Measurements from ENCODE around the gene DSE. TPM values are rescaled to one million over a fixed set of nuclear protein-coding genes. Genes with fewer than 3 reads are reported as not detected.

Gene DSE
- total RNA-seq, 4 donors from 2014 or later: 3.8 to 16.7 (median 9.2) TPM

DNA sequence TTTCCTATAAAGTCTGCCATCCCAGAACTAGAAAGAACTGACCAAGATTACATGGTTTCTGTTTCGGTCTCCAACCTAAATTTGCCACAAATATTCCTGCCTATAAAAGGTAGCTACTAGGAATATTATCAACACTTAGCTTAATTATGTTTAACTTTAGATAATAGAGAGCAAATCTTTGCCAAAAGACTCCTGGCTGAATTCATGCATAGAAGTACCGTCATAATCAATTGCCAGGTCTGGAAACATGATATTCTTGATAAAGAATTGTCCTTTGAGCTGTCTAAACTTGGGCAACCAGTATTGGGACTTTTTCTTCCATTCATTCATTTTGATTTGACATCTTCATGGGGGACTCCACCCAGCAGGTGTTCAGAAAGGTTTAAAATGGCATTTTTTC, 112.9 kb downstream of the DSE start:
- in situ Hi-C loops (cut with MboI; ENCODE audit: low pct_ligation_motif_present in 1 of 4, low pct_unique_long_range_greater_than_20kb in 1 of 4, low sequenced_read_pairs in 3 of 4) (no loop called here), intact Hi-C loops (cut with DNase I; ENCODE audit: low total_unique reads) (no loop called here)
- no peaks in the 10 kb centered on the region for H3K4me1 ChIP-seq
- no peak overlapping the region for H3K4me3 ChIP-seq
- H3K27me3 ChIP-seq: no peaks in the 10 kb centered on the region
- no peaks in the 10 kb centered on the region for H3K36me3 ChIP-seq
- no peaks in the 10 kb centered on the region for H3K9me3 ChIP-seq
- no peak overlapping the region for H3K27ac ChIP-seq
- no peak for DNase-seq
- 49 to 83% methylated on average over 1 to 2 of the region's 2 CpGs for WGBS, 2 donors (ENCODE audit: low coverage in 1 of 2)
- no peak for TF ChIP-seq POLR2AphosphoS5 (IDR thresholded peaks at IDR 0.05)
- TF ChIP-seq EP300 (IDR thresholded peaks at IDR 0.05; ENCODE audit: low read depth): no peak
- TF ChIP-seq, protein P1, sequence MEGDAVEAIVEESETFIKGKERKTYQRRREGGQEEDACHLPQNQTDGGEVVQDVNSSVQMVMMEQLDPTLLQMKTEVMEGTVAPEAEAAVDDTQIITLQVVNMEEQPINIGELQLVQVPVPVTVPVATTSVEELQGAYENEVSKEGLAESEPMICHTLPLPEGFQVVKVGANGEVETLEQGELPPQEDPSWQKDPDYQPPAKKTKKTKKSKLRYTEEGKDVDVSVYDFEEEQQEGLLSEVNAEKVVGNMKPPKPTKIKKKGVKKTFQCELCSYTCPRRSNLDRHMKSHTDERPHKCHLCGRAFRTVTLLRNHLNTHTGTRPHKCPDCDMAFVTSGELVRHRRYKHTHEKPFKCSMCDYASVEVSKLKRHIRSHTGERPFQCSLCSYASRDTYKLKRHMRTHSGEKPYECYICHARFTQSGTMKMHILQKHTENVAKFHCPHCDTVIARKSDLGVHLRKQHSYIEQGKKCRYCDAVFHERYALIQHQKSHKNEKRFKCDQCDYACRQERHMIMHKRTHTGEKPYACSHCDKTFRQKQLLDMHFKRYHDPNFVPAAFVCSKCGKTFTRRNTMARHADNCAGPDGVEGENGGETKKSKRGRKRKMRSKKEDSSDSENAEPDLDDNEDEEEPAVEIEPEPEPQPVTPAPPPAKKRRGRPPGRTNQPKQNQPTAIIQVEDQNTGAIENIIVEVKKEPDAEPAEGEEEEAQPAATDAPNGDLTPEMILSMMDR (IDR thresholded peaks at IDR 0.05): no peak
- no peak for TF ChIP-seq POLR2A (IDR thresholded peaks at IDR 0.05)

DNA sequence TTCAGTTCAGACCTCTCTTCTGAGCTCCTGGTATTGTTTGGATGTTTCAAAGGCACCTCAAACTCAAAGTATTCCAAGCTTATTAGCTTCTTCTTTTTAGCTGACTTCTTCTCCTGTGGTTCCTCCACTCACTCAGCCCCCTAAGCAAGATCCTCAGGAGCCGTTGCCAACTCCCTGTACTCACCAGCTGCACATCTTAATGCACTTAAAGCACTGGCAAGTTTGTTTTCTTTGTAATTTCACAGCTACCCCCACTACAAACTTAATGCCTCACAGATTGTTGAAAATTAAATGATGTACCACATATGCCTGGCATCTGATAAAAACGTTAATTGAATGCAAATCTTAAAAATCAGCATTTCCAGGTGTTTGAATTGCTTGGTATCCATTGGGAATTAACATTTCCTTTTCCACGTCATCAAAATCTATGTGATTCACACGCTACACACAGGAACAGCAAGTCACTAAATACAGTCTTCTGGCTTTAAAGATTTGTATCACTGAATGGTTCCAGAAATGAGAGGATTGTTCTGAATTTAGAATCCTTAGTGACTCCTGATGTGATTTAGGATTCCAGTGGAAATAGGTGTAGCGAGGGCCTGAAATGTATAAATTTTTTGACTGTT, 114.9 kb downstream of the DSE start:
- Histone ChIP-seq H3K4me3 (no peak overlapping the region), H3K9me3 (no peaks in the 10 kb centered on the region), H3K36me3 (no peaks in the 10 kb centered on the region), H3K27me3 (no peaks in the 10 kb centered on the region), H3K4me1 (no peaks in the 10 kb centered on the region), H3K27ac (no peak overlapping the region)
- TF ChIP-seq EP300 (IDR thresholded peaks at IDR 0.05; ENCODE audit: low read depth) (no peak), POLR2AphosphoS5 (IDR thresholded peaks at IDR 0.05) (no peak), POLR2A (IDR thresholded peaks at IDR 0.05) (no peak)
- TF ChIP-seq, protein P1 (IDR thresholded peaks at IDR 0.05): no peak
- no peak for DNase-seq
- in situ Hi-C loops (cut with MboI; ENCODE audit: low pct_ligation_motif_present in 1 of 4, low pct_unique_long_range_greater_than_20kb in 1 of 4, low sequenced_read_pairs in 3 of 4) (no loop called here), intact Hi-C loops (cut with DNase I; ENCODE audit: low total_unique reads) (no loop called here)
- WGBS, 2 donors (ENCODE audit: low coverage in 1 of 2): 77% methylated on average over 5 of the region's 5 CpGs

DNA sequence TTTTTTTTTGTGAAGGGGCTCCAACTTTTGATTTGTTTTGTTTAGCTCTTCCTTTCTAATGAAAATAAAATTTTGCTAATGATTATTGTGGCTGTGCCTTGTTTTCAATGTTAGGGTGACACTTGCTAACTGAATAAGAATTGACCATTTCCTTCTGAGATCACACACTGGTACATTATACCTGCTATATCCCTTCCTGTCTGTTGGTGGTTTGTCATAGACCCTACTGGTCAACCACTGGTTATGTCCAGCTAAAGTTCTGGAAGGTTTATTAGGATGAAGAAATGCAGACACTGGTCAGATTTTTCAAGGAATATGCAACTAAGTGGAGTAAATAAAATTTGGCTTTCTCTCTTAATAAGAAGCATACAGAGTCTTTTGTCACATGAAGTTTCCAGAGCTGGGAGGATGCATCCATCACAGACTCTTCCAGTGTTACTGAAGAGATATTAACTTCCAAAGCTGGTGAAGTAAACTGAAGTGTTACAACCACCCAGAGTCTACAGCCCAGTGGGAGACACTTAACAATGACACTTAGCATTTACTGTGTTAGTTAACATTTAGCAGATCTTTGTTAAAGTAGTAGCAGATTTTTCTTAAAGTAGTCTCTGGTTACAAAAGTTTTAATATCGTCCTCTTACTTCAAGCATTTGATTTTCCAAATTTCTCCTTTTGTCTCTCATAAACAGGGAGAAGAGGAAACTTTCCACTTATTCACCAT, 121.0 kb downstream of the DSE start:
- 83 to 85% methylated on average over 1 of the region's 1 CpG for WGBS, 2 donors (ENCODE audit: low coverage in 1 of 2)
- in situ Hi-C loops (cut with MboI; ENCODE audit: low pct_ligation_motif_present in 1 of 4, low pct_unique_long_range_greater_than_20kb in 1 of 4, low sequenced_read_pairs in 3 of 4) (no loop called here), intact Hi-C loops (cut with DNase I; ENCODE audit: low total_unique reads) (no loop called here)
- TF ChIP-seq POLR2AphosphoS5 (IDR thresholded peaks at IDR 0.05) (no peak), POLR2A (IDR thresholded peaks at IDR 0.05) (no peak), EP300 (IDR thresholded peaks at IDR 0.05; ENCODE audit: low read depth) (no peak)
- TF ChIP-seq, protein P1 (IDR thresholded peaks at IDR 0.05): no peak
- Histone ChIP-seq H3K27ac (no peak overlapping the region), H3K27me3 (no peaks in the 10 kb centered on the region), H3K36me3 (no peaks in the 10 kb centered on the region), H3K9me3 (no peaks in the 10 kb centered on the region), H3K4me3 (no peak overlapping the region), H3K4me1 (no peaks in the 10 kb centered on the region)
- no peak for DNase-seq

DNA sequence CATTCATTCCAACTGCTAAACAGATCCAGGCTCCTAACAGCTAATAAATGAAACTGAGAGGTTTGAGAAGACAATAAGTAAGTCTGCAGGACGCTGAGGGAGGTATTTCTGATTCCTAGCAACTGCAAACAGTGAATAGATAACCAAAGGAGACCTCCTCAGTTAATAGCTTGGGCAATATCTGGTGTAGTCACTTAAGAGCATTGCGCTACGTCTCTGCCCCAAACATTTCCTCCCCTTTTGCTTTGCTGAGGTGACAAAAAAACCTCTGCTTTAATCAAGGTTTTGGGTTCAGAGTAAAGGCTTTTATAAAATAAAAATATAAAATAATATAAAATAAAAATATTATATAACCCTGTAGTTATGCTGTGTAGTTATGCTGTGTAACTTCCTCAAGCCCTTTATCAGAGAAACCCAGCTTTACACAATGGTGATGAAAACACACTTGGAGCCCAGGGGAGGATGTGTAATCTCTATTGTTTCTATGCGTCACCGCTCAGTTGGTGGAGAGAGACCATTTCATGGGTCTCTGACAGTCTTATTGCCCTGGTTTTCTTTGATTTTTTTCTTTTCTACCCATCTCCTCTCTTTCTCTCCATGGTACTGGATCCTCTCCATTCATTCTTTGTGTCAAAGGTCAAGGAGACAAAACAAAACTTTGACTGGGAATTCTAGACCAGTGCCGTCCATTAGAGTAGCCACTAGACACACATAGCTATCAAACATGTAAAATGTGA, 121.8 kb downstream of the DSE start:
- no peaks in the 10 kb centered on the region for H3K27me3 ChIP-seq
- H3K4me3 ChIP-seq: no peak overlapping the region
- intact Hi-C loops (cut with DNase I; ENCODE audit: low total_unique reads): no loop called here
- WGBS, 2 donors (ENCODE audit: low coverage in 1 of 2): 79 to 81% methylated on average over 6 of the region's 6 CpGs
- H3K36me3 ChIP-seq: no peaks in the 10 kb centered on the region
- no peaks in the 10 kb centered on the region for H3K9me3 ChIP-seq
- DNase-seq: no peak
- in situ Hi-C loops (cut with MboI; ENCODE audit: low pct_ligation_motif_present in 1 of 4, low pct_unique_long_range_greater_than_20kb in 1 of 4, low sequenced_read_pairs in 3 of 4): no loop called here
- TF ChIP-seq EP300 (IDR thresholded peaks at IDR 0.05; ENCODE audit: low read depth) (no peak), POLR2AphosphoS5 (IDR thresholded peaks at IDR 0.05) (no peak), POLR2A (IDR thresholded peaks at IDR 0.05) (no peak)
- TF ChIP-seq, protein P1 (IDR thresholded peaks at IDR 0.05): no peak
- no peaks in the 10 kb centered on the region for H3K4me1 ChIP-seq
- H3K27ac ChIP-seq: no peak overlapping the region
